Stimulated activated effector memory CD8-positive, alpha-beta T cell treated with anti-CD3 and anti-CD28 coated beads, Interleukin-12 subunit alpha, Interleukin-12 subunit beta, amount 100 ng/mL, for 72 hours (primary cell): Measurements from ENCODE around the gene FRMD4B.

Experiments
- ATAC-seq: fragments of 150-1000 bp; cut with Tn5 transposase; 2 replicates; pipeline ENCODE4 v1.10.0; 2021
- DNase-seq, 2 donors: peaks; one replicate each; pipeline ENCODE4 v3.0.0; 2021 to 2022; ENCODE audit warnings: low spot score in 2 of 2
- H3K27ac Mint-ChIP-seq: one replicate; pipeline ENCODE4 v1.8.0; 2022; ENCODE audit warnings: mild to moderate bottlenecking, mixed read lengths
- H3K36me3 Mint-ChIP-seq: one replicate; pipeline ENCODE4 v1.8.0; 2022; ENCODE audit warnings: mild to moderate bottlenecking, mixed read lengths
- H3K4me1 Mint-ChIP-seq: one replicate; pipeline ENCODE4 v1.8.0; 2022; ENCODE audit warnings: mixed read lengths
- H3K4me3 Mint-ChIP-seq: one replicate; pipeline ENCODE4 v1.8.0; 2022; ENCODE audit warnings: mild to moderate bottlenecking, mixed read lengths
- H3K9me3 Mint-ChIP-seq: one replicate; pipeline ENCODE4 v1.8.0; 2022; ENCODE audit warnings: mixed read lengths

Gene FRMD4B

DNA sequence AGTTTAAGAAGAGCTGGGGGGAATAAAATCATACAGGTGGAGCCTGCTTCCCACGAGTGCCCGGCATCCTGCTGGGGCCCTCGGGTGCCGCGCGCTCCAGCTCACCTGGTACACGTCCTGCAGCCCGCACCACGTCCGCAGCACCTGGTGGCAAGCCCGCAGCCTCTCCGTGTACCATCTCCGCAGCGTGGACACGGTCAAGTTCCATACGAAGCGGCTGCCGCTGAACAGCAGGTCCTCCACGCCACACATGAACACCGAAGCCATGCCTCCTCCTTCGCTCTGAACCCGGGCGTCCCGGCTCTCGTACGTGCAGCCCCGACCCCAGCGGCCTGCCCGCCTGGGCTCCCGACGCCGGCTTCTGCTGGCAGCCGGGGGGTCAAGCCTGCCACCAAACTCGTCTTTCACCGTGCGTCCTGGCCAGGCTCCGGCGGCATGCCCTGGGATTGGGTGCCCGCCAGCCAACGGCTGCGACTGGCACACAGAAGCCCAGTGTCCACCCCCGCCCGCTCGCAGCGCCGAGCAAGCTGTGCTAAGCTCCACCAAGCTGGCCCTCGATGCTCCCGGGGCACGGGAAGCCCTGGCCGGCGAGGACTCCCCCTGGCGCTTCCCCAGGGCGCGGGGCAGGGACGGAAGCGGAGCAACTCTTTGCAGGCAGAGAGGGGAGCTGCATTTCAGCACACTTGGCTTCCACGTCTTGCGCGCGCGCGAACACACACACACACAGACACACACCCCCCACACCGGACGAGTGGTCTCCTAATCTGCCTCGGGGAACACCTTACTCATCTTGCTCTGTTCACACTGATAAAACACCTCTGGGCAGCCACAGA is at the start of gene FRMD4B:
FRMD4B (minus strand) TSS at position 366 of the 833 bp plus-strand sequence; CDS start at position 267, 99 bp downstream.
- Mint-ChIP-seq H3K4me1 (peaks cover 6% of the 10 kb centered on the region), H3K4me3 (peak within 1 kb of the TSS; percentile 71), H3K27ac (no peak within 1 kb of the TSS), H3K9me3 (no peaks in the 10 kb centered on the region), H3K36me3 (no peaks in the 10 kb centered on the region)
- ATAC-seq (peak; percentile 82), DNase-seq (peak; percentile 12 to 62)

DNA sequence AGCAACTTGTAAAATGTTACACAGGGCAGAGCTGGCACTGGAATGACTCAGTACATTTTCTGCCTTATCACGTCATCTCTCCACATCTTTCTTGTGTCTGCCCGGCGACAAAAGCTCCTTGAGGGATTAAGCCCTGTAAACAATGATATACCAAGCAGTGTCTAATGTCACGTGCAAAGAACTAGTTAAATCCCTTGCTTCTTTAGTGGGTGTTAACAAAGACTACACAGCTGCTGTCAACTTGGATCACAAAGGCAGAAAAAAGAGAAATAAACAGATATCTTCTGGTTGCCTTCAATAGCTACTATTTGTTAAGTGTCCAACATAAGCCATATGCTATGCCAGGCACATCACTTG is 48.1 kb upstream of the FRMD4B start:
- Mint-ChIP-seq H3K9me3 (no peaks in the 10 kb centered on the region), H3K4me3 (no peak overlapping the region), H3K27ac (no peak overlapping the region), H3K36me3 (no peaks in the 10 kb centered on the region), H3K4me1 (peaks cover 21% of the 10 kb centered on the region)
- DNase-seq (no peak), ATAC-seq (peak; percentile 63)

DNA sequence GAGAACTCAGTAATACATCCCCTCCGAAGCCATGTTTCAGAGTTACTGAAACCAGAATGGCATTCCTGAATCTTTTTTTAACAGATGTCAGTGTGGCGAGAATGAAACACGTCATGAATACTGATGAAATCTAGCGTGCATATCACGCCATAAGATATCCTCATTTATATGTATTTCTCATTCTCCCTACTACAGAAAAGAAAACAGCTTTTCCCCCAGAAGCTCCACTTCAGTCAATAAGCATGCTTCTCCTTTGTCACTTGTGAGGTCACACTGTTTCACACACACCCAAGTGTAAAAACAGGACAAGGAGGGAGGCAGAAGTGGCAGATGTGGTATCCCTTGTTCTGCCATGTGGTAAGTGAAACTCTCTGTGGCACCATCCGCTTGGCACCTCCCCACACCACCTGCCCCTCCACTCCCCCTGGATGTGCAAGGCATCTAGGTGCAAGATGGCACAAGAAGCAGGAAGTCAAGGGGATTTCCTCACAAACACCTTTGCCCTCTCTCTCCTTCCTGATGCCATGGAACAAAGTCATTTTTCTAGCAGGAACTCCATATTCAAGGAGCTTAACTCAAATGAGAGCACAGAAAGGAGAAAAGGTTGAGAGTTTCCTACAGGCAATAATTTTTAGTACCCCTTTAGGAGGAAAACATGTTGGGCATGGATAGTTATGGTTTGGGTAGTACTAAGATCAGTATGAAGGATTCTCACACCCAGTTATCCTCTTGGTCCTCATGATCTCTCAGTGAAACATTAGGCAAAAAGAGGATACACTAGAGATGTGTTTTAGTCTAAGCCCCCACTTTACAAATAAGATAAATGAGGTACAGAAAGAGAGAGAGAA is 47.5 kb upstream of the FRMD4B start:
- no peak overlapping the region for H3K4me3 Mint-ChIP-seq
- H3K4me1 Mint-ChIP-seq = peaks cover 21% of the 10 kb centered on the region
- ATAC-seq (peak; percentile 36), DNase-seq (no peak)
- H3K27ac Mint-ChIP-seq = peak overlapping the region; percentile 33
- no peaks in the 10 kb centered on the region for H3K36me3 Mint-ChIP-seq
- no peaks in the 10 kb centered on the region for H3K9me3 Mint-ChIP-seq

DNA sequence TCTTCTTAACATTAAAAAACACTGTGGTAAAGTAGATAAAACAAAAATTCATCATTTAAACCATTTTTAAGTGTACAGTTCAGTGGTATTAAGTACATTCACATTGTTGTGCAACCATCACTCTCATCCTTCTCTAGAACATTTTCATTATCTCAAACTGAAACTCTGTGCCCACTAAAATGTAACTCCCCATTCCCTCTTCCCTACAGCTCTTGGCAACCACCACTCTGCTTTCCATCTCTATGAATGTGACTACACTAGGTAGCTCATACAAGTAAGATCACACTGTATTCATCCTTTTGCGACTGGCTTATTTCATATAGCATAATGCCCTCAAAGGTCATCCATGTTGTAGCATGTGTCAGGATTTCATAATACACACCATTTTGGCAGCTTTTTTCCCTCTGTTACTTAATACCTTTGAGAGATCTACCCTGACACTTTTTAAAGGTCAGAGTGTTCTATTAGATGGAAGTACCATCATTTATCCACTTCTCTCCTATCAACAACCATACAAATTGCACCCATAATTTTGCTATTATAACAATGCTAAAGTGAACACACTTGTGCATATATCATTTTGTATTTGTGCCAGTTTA is 42.9 kb upstream of the FRMD4B start:
- Mint-ChIP-seq H3K4me1 (peaks cover 7% of the 10 kb centered on the region), H3K36me3 (no peaks in the 10 kb centered on the region), H3K27ac (no peak overlapping the region), H3K9me3 (no peaks in the 10 kb centered on the region), H3K4me3 (no peak overlapping the region)
- DNase-seq = no peak
- no peak for ATAC-seq

DNA sequence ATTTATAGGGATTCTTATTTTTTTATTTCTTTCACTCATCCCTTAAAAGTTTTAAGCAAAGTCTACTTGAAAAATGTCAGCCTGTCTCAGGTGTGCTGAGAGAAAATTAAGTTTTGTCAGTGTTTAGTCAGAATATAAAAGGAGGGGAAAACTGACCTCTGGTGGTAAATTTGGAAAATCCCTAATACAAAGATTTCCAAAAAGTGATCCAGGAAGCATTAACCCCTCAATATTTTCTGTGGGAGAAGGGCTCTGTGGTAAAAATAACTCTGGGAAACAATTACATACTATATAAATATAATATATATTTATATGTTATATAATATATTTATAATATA is 41.0 kb upstream of the FRMD4B start:
- Mint-ChIP-seq H3K36me3 (no peaks in the 10 kb centered on the region), H3K4me1 (no peaks in the 10 kb centered on the region), H3K27ac (no peak overlapping the region), H3K4me3 (no peak overlapping the region), H3K9me3 (no peaks in the 10 kb centered on the region)
- no peak for DNase-seq
- ATAC-seq = no peak

DNA sequence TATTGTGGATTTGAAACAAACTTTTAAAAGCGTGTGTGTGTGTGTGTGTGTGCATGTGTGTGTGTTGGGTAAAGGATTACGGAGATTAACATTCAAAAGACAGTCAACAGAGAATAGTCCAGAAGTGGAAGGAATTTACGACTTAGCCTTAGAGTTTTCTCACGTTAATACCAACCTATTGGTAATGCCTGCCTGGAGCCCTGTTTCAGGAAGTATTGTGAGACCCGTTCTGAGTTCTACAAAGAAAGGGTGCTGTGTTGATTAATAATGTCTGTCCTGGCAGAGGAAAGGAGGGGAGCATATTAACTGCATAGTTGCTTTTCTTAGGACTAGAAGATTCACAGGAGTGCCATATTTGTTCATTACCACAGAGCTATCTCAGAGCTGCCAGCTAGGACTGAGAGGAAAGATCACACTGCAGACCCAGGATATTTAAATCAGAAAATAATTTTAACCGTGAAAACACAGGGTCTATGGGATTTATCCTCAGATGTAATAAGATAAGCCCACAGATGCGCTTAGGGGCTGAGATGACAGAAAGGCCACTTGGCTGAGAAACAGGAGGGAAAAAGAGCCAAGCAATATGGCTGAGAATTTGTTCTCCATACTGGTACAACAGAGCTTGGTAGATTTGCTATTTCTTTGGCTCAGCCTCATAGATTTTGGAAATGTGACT is 40.5 kb upstream of the FRMD4B start:
- no peak for ATAC-seq
- Mint-ChIP-seq H3K27ac (no peak overlapping the region), H3K4me1 (no peaks in the 10 kb centered on the region)

DNA sequence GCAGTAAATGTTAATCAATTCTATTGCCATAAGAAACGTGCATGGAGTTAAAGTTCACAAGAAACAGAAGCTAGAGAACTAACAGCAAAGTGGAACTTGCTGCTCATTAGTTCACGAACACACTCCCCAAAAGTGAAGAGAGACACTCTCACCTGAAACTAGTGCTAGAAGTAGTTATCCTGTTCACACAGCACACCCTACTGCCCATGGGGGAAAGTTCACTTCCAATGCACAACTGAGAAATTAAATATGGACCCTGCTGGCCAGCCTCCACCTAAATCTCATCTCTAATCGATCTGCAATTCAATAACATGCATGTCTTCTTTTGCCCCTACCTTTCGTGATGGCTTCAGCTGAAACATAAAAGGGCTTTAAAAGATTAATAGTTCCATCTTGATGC is 39.4 kb upstream of the FRMD4B start:
- Mint-ChIP-seq H3K9me3 (no peaks in the 10 kb centered on the region), H3K27ac (no peak overlapping the region), H3K4me1 (no peaks in the 10 kb centered on the region), H3K36me3 (no peaks in the 10 kb centered on the region), H3K4me3 (no peak overlapping the region)
- DNase-seq (no peak), ATAC-seq (peak; percentile 72)

More for the DNA sequence above, 40.5 kb upstream of the FRMD4B start:
- DNase-seq = no peak
- Mint-ChIP-seq H3K36me3 (no peaks in the 10 kb centered on the region), H3K9me3 (no peaks in the 10 kb centered on the region), H3K4me3 (no peak overlapping the region)

DNA sequence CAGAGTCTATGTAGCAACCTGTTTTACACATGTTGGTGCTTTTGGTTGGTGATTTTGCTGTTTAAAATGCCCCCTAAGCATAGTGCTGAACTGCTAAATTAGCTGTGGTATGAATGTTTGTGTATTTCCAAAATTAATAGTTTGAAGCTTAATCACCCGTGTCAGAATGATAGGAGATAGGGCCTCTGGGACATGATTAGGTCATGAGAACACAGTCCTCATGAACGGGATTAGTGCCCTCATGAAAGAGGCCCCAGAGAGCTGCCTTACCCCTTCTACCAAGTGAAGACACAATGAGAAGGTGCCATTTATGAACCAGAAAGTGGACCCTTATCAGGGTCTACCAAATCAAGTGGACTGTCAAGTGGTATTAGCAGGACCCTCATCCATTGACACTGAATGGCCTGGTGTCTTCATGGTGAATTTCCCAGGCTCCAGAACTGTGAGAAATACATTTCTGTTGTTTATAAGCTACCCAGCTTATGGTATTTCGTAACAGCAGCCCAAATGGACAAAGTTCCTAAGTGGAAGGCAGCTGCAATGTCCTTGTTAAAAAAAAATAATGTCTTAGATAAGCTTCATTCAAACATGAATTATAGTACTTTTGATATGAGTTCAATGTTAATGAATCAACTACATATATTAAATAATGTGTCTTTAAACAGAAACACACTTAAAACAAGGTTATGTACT is 37.7 kb upstream of the FRMD4B start:
- Mint-ChIP-seq H3K9me3 (no peaks in the 10 kb centered on the region), H3K36me3 (no peaks in the 10 kb centered on the region), H3K4me3 (no peak overlapping the region), H3K27ac (no peak overlapping the region), H3K4me1 (no peaks in the 10 kb centered on the region)
- no peak for DNase-seq
- no peak for ATAC-seq

DNA sequence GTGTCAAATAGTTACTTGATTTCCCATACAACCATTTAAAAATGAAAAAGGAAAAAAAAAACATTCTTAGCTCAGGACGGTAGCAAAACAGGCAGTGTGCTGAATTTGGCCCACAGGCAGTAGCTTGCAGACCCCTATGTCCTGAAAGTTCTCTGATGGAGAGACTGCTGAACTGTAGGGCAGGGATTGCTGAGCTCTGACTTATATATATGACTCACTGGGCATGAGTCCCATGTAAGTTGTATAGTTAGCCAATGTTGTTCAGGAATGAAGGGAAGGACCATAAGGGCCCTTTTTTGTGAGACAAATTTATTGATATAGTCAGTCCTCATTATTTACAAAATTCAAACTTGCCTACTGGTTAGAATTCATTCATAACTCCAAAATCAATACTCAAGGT is 36.9 kb upstream of the FRMD4B start:
- Mint-ChIP-seq H3K27ac (no peak overlapping the region), H3K36me3 (no peaks in the 10 kb centered on the region), H3K4me3 (no peak overlapping the region), H3K4me1 (no peaks in the 10 kb centered on the region), H3K9me3 (no peaks in the 10 kb centered on the region)
- no peak for ATAC-seq
- no peak for DNase-seq

DNA sequence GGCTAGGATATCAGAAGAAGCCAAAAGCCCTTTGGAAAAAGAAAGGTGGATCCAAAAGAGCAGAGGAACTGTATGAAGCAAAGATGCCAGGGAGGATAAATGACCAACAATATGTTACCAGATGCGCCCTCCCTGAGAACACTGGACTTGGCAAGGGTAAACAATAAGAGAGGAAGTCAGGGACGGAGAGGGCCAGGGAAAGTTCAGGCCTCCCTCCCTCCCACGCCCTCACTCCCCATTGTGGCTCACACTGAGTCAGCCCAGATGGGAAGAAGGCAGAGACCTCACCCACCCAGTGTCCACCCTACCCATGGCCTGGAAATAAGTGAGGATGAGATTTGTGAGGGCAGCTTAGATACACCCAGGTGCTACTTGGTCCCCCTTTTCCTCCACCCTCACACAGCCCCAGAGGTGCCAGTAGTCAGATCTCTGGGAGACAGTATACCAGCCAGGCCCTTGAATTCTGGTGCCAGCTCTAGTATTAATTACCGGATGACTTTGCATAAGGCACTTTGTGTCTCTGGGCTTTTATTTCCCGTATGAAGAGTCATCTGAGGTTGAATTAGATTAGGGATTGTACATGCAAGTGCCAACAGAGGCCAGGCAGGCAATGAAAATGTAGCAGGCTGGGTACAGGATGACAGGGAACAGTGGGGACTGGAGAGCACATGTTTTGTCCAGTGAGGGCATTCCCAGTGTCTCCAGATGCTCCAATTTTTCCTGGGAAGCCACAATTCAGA is 35.1 kb upstream of the FRMD4B start:
- DNase-seq (no peak), ATAC-seq (no peak)
- Mint-ChIP-seq H3K4me3 (no peak overlapping the region), H3K9me3 (no peaks in the 10 kb centered on the region), H3K36me3 (no peaks in the 10 kb centered on the region), H3K4me1 (no peaks in the 10 kb centered on the region), H3K27ac (no peak overlapping the region)

DNA sequence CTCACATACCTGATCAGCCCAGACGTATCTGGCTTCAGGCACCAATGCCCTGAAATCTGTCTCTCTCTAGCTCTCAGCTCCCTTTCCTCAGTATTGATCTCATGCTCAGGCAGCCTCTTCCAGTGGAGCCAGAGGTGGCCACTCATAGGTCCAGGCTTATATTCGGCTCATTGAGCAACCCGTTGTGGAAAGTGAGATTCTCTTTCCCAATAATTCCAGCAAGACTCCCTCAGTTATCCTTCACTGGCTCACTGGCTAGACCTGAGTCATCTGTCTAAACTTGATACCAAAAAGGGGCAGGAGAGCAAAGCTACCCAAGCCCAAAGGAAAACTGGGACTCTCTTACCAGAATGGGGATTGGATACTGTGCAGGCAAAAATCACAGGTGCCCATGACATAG is 33.4 kb upstream of the FRMD4B start:
- Mint-ChIP-seq H3K9me3 (no peaks in the 10 kb centered on the region), H3K4me1 (no peaks in the 10 kb centered on the region), H3K36me3 (no peaks in the 10 kb centered on the region), H3K4me3 (no peak overlapping the region), H3K27ac (no peak overlapping the region)
- no peak for DNase-seq
- ATAC-seq = no peak

DNA sequence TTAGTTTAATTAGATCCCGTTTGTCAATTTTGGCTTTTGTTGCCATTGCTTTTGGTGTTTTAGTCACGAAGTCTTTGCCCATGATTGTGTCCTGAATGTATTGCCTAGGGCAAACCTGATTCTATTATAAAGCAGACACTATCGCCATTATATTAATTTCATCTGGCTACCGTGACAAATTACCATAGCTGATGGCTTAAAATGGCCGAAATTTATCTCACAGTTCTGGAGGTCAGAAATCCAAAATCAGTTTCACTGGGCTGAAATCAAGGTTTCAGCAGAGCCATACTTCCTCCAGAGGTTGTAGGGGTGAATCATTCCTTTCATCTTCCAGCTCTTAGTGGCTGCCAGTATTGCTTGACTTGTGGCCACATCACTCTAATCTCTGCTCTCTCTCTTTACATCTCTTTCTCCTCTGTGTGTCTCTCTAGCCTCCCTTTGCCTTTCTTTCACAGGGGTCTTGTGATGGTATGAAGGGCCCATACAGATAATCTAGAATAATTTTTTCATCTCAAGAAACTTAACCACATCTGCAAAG is 31.7 kb upstream of the FRMD4B start:
- Mint-ChIP-seq H3K36me3 (no peaks in the 10 kb centered on the region), H3K4me1 (no peaks in the 10 kb centered on the region)
- DNase-seq = no peak

DNA sequence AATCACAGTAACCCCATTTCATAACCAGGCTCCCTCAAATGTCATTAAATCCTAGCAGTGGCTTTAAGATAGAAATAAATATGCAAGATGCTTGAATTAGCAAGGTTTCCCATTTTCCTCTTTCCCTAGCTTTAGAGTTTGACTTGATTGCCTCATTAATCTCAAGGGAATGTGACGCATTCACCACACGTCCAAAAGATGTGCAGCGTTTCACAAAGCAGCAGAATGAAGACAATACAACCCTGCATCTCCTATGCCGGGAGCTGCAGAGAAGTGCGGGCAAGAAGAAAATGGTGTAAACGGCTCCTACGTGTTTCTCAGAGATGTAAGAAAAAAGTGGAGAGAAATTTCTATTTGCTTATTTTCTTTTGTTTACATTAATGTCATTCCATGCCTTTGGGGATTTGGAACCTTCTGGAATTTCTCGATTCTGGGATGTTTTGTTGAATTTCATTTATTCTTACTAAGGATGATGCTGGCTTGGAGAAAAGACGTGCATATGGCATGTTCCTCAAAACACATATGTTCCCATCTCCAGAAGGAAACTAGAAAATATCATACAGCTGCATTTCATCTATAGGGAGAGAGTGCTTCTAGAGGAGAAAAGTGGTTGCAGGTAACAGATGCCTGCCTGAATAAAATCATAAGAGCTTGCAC is 27.8 kb upstream of the FRMD4B start:
- no peak for DNase-seq
- Mint-ChIP-seq H3K9me3 (no peaks in the 10 kb centered on the region), H3K4me3 (no peak overlapping the region), H3K36me3 (no peaks in the 10 kb centered on the region), H3K4me1 (peaks cover 6% of the 10 kb centered on the region), H3K27ac (no peak overlapping the region)
- no peak for ATAC-seq

More for the DNA sequence above, 31.7 kb upstream of the FRMD4B start:
- ATAC-seq = no peak
- H3K9me3 Mint-ChIP-seq = no peaks in the 10 kb centered on the region
- H3K27ac Mint-ChIP-seq = no peak overlapping the region
- H3K4me3 Mint-ChIP-seq = no peak overlapping the region

DNA sequence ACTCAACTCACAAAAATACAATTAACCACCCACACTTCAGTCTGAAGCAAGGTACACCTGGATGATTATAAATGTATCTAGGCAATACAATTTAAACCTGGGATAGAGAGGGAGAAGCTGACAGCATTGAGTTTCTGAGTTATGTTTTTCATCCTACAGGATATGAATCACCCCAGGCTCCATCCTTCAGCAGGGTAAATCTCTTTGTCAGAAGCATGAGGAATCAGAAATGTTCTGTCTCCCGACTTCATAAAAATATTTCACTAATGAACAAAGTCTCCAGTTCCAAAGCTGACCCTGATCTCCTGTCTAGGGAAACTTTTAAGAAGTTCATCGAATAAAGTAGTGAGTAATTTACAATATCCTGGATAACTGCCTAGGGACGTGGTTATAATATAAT is 25.5 kb upstream of the FRMD4B start:
- no peak overlapping the region for H3K4me3 Mint-ChIP-seq
- H3K4me1 Mint-ChIP-seq = peaks cover 6% of the 10 kb centered on the region
- ATAC-seq (no peak), DNase-seq (no peak)
- no peaks in the 10 kb centered on the region for H3K9me3 Mint-ChIP-seq
- no peak overlapping the region for H3K27ac Mint-ChIP-seq
- no peaks in the 10 kb centered on the region for H3K36me3 Mint-ChIP-seq
